ENCODE data around the gene SDE2. TPM values are rescaled to one million over a fixed set of nuclear protein-coding genes. Genes with fewer than 3 reads are reported as not detected.
"Not testable (repeated sequence)": the region's sequence is repeated elsewhere in the genome, so short reads cannot be mapped to it uniquely, and the experiment has no call there.

SDE2 gene
- total RNA-seq, 4 donors from 2014 or later, result 20.1 to 30.0 (median 23.0) TPM

- no peaks in the 10 kb centered on the region for H3K4me1 ChIP-seq
- H3K27me3 ChIP-seq, result no peaks in the 10 kb centered on the region
- TF ChIP-seq, protein P1, sequence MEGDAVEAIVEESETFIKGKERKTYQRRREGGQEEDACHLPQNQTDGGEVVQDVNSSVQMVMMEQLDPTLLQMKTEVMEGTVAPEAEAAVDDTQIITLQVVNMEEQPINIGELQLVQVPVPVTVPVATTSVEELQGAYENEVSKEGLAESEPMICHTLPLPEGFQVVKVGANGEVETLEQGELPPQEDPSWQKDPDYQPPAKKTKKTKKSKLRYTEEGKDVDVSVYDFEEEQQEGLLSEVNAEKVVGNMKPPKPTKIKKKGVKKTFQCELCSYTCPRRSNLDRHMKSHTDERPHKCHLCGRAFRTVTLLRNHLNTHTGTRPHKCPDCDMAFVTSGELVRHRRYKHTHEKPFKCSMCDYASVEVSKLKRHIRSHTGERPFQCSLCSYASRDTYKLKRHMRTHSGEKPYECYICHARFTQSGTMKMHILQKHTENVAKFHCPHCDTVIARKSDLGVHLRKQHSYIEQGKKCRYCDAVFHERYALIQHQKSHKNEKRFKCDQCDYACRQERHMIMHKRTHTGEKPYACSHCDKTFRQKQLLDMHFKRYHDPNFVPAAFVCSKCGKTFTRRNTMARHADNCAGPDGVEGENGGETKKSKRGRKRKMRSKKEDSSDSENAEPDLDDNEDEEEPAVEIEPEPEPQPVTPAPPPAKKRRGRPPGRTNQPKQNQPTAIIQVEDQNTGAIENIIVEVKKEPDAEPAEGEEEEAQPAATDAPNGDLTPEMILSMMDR (IDR thresholded peaks at IDR 0.05 in 4 of 5, conservative IDR thresholded peaks at IDR 0.05 in 1 of 5), result no peak
- TF ChIP-seq POLR2A (IDR thresholded peaks at IDR 0.05), result no peak
- intact Hi-C loops (cut with DNase I; ENCODE audit: low total_unique reads) (no loop called here), in situ Hi-C loops (cut with MboI; ENCODE audit: low sequenced_read_pairs in 4 of 4) (no loop called here)
- ATAC-seq, result no peak
- H3K4me3 ChIP-seq, result no peak overlapping the region
- H3K9me3 ChIP-seq, result no peaks in the 10 kb centered on the region
- no peaks in the 10 kb centered on the region for H3K36me3 ChIP-seq
- no peak overlapping the region for H3K27ac ChIP-seq
- DNase-seq, result no peak
Observed at GRCh38 chr1:226019572-226019971, 20.4 kb upstream of the SDE2 start.

DNA sequence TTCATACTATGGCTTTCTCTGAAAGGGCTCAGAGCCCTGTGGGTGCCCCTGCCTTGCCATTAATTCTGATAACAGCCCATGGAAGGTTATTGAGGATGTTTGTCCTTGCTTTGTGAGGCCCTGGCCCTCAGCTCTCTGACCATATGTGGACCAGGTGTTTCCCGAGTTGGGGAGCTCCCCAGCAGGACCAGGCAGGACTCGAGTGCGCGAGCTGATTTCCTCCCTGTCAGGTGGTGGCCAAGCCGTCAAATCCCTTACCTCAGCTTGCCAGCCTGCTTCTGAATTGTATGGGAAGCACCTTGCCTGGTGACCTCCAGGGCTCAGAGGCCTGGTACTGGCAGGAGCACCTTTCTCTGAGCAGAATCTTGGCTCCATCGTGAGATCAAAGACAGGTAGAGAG lies 17.9 kb upstream of the SDE2 start:
- Histone ChIP-seq H3K27ac (no peak overlapping the region), H3K27me3 (no peaks in the 10 kb centered on the region), H3K36me3 (no peaks in the 10 kb centered on the region), H3K9me3 (no peaks in the 10 kb centered on the region), H3K4me1 (no peaks in the 10 kb centered on the region), H3K4me3 (no peak overlapping the region)
- ATAC-seq (no peak), DNase-seq (no peak)
- TF ChIP-seq, protein P1 (IDR thresholded peaks at IDR 0.05 in 4 of 5, conservative IDR thresholded peaks at IDR 0.05 in 1 of 5), result no peak
- TF ChIP-seq POLR2A (IDR thresholded peaks at IDR 0.05), result no peak
- in situ Hi-C loops (cut with MboI; ENCODE audit: low sequenced_read_pairs in 4 of 4), result no loop called here
- intact Hi-C loops (cut with DNase I; ENCODE audit: low total_unique reads), result no loop called here

GRCh38 chr1:226009650-226010044 lies 10.5 kb upstream of the SDE2 start:
- no peaks in the 10 kb centered on the region for H3K27me3 ChIP-seq
- H3K9me3 ChIP-seq, result no peaks in the 10 kb centered on the region
- intact Hi-C loops (cut with DNase I; ENCODE audit: low total_unique reads), result no loop called here
- no peaks in the 10 kb centered on the region for H3K36me3 ChIP-seq
- H3K27ac ChIP-seq, result no peak overlapping the region
- no peaks in the 10 kb centered on the region for H3K4me1 ChIP-seq
- no peak for TF ChIP-seq POLR2A (IDR thresholded peaks at IDR 0.05)
- TF ChIP-seq, protein P1 (IDR thresholded peaks at IDR 0.05 in 4 of 5, conservative IDR thresholded peaks at IDR 0.05 in 1 of 5), result no peak
- DNase-seq (no peak), ATAC-seq (no peak)
- in situ Hi-C loops (cut with MboI; ENCODE audit: low sequenced_read_pairs in 4 of 4), result loop anchor here in 2 of 4 donors (5.0 to 10.0 kb wide), 2 partner anchors 45 to 48 kb away; no protein-coding TSS in a partner anchor
- H3K4me3 ChIP-seq, result no peak overlapping the region

DNA sequence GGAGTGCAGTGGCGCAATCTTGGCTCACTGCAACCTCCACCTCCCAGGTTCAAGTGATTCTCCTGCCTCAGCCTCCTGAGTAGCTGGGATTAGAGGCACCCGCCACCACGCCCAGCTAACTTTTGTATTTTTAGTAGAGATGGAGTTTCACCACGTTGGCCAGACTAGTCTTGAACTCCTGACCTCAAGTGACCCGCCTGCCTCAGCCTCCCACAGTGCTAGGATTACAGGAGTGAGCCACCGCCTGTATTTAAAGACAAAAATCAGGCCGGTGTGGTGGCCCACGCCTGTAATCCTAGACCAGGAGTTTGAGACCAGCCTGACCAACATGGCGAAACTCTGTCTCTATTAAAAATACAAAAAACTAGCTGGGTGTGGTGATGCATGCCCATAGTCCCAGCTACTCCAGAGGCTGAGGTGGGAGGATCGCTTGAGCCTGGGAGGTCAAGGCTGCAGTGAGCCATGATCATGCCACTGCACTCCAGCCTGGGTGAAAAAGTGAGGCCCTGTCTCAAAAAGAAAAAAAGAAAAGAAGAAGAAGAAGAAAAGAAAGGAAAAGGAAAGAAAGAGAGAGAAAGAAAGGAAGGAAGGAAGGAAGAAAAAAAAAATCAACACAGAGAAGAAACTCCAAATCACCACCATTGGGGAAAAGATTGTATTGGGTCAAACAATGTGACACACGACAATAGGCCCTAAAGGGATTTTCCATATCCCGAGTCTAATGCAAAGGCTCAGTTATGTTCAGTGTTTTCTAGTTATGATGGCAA lies 8.2 kb upstream of the SDE2 start:
- H3K4me3 ChIP-seq; H3K27ac ChIP-seq; H3K27me3 ChIP-seq; H3K36me3 ChIP-seq; intact Hi-C loops (cut with DNase I; ENCODE audit: low total_unique reads); H3K4me1 ChIP-seq; ATAC-seq; H3K9me3 ChIP-seq; DNase-seq: not testable (repeated sequence)
- in situ Hi-C loops (cut with MboI; ENCODE audit: low sequenced_read_pairs in 4 of 4), result loop anchor here in 2 of 4 donors (5.0 to 10.0 kb wide), 2 partner anchors 47 to 50 kb away; no protein-coding TSS in a partner anchor

GRCh38 chr1:226006686-226007085 lies 7.5 kb upstream of the SDE2 start:
- Histone ChIP-seq H3K27ac (no peak overlapping the region), H3K27me3 (no peaks in the 10 kb centered on the region), H3K4me1 (no peaks in the 10 kb centered on the region), H3K36me3 (no peaks in the 10 kb centered on the region), H3K4me3 (no peak overlapping the region), H3K9me3 (no peaks in the 10 kb centered on the region)
- no peak for DNase-seq
- intact Hi-C loops (cut with DNase I; ENCODE audit: low total_unique reads) (no loop called here), in situ Hi-C loops (cut with MboI; ENCODE audit: low sequenced_read_pairs in 4 of 4) (loop anchor here in 2 of 4 donors (5.0 to 10.0 kb wide), 2 partner anchors 48 to 51 kb away; no protein-coding TSS in a partner anchor)
- no peak for ATAC-seq
- TF ChIP-seq, protein P1 (IDR thresholded peaks at IDR 0.05 in 4 of 5, conservative IDR thresholded peaks at IDR 0.05 in 1 of 5), result no peak
- no peak for TF ChIP-seq POLR2A (IDR thresholded peaks at IDR 0.05)
